Skeletal muscle tissue (tissue), 4 donors: Measurements from ENCODE around the gene SEC14L2. TPM values are rescaled to one million over a fixed set of nuclear protein-coding genes. Genes with fewer than 3 reads are reported as not detected.
A peak's percentile ranks its signal among the peaks of the same experiment; 100 is the strongest.

Experiments
- H3K27ac ChIP-seq: one replicate; pipeline ENCODE4 v1.7.0; 2013; ENCODE audit warnings: mild to moderate bottlenecking, low read depth, low read length, inconsistent platforms
- H3K27me3 ChIP-seq, 3 donors: one replicate each; pipeline ENCODE4 v1.7.0; 2013; ENCODE audit warnings: low read length in 3 of 3; ENCODE audit not compliant: control insufficient read depth in 3 of 3, insufficient read depth in 3 of 3
- H3K36me3 ChIP-seq, 3 donors: one replicate each; pipeline ENCODE4 v1.7.0; 2013; ENCODE audit warnings: low read length in 3 of 3; ENCODE audit not compliant: control insufficient read depth in 3 of 3, insufficient read depth in 3 of 3
- H3K4me1 ChIP-seq, 3 donors: one replicate each; pipeline ENCODE4 v1.7.0; 2013; ENCODE audit warnings: low read length in 3 of 3, mild to moderate bottlenecking in 3 of 3; ENCODE audit not compliant: control insufficient read depth in 3 of 3, insufficient read depth in 3 of 3
- H3K4me3 ChIP-seq, 3 donors: one replicate each; pipeline ENCODE4 v1.7.0; 2013; ENCODE audit warnings: low read length in 3 of 3
- H3K9ac ChIP-seq, 3 donors: one replicate each; pipeline ENCODE4 v1.7.0; 2013; ENCODE audit warnings: low read length in 3 of 3, mild to moderate bottlenecking in 3 of 3, moderate library complexity in 2 of 3, low read depth in 1 of 3
- H3K9me3 ChIP-seq, 3 donors: one replicate each; pipeline ENCODE4 v1.7.0; 2013; ENCODE audit warnings: low read length in 3 of 3; ENCODE audit not compliant: control insufficient read depth in 3 of 3
- total RNA-seq: library from RNA; depleted of rRNA; stranded (reverse); fragments of >200 nt; gene quantifications from one replicate; pipeline ENCODE4 v1.2.3, GENCODE V29; 2014
- donor health status: Osteomylitis.

SEC14L2 gene
- total RNA-seq, 1 donor from 2014 or later: 2.1 TPM

DNA sequence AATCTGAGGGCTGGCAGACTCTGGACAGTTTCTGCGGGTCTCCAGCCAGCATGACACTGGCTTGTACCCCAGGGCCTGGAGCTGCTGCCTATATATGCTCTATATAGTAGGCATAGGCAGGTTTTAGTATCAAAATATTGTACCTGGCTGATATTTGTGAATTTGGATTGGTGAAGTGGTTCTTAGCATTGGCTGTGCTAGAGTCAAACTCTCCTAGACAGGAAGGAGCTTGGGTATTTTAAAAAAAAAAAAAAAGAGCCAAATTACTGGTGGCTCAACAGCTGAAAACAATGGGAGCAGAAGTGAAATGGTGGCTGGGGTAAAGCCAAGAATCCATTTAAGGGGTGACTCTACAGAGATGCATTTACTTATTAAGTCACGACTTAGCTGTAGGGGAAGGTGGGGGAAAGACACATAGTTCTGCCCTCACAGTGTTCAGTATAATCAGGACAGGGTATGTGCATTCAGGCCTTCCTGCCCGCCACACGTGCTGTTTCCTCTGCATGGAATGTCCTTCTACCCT lies 17.8 kb downstream of the SEC14L2 start:
- Histone ChIP-seq H3K27ac (no peak overlapping the region), H3K9me3 (no peaks in the 10 kb centered on the region), H3K4me3 (no peak overlapping the region), H3K4me1 (no peaks in the 10 kb centered on the region), H3K27me3 (no peaks in the 10 kb centered on the region), H3K9ac (no peak overlapping the region), H3K36me3 (peaks cover 22 to 47% (median 44%) of the 10 kb centered on the region in 3 donors)

DNA sequence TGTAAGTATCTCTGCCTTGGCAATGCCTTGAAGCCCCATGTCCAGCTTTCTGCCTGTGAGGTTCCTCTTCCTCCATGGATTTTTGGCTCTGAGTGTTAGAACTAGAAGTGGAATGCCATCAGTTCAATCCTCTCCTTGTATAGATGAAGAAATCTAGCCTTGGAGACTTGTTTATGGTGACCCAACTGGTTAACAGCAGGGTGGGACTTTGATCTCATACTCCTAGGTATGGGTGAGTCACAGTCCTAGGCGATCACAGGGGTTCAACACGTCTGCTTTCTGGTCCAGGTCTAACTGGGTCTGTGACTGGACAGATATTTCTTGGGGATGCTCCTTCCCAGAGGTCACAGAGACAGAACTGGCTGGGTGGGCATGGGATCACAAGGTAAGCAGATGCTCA lies 19.6 kb downstream of the SEC14L2 start:
- peaks cover 0 to 9% (median 6%) of the 10 kb centered on the region in 3 donors for H3K4me1 ChIP-seq
- H3K27ac ChIP-seq: no peak overlapping the region
- no peaks in the 10 kb centered on the region for H3K9me3 ChIP-seq
- no peak overlapping the region for H3K9ac ChIP-seq
- H3K4me3 ChIP-seq: no peak overlapping the region
- H3K36me3 ChIP-seq: peaks cover 22 to 46% (median 44%) of the 10 kb centered on the region in 3 donors
- no peaks in the 10 kb centered on the region for H3K27me3 ChIP-seq

DNA sequence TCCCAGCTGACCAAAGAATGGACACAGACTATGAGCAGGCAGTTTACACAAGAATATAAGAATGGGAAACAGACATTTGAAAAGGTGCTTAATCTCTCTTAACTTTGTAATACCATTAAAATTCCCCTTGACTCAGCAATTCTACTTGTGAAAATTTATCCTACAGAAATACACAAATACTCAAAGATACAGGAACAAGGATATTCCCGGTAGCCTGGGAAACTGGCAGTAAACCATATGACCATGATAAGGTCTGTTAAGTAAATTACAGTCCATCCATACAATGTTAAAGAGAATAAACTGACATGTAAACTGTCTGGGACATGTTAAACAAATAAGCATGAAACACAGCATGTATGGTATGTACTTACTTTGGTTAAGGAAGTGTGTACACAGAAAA lies 20.0 kb downstream of the SEC14L2 start:
- no peaks in the 10 kb centered on the region for H3K9me3 ChIP-seq
- H3K36me3 ChIP-seq: peaks cover 22 to 46% (median 42%) of the 10 kb centered on the region in 3 donors
- H3K4me3 ChIP-seq: no peak overlapping the region
- no peaks in the 10 kb centered on the region for H3K27me3 ChIP-seq
- no peak overlapping the region for H3K9ac ChIP-seq
- H3K27ac ChIP-seq: no peak overlapping the region
- H3K4me1 ChIP-seq: peaks cover 0 to 13% (median 6%) of the 10 kb centered on the region in 3 donors

DNA sequence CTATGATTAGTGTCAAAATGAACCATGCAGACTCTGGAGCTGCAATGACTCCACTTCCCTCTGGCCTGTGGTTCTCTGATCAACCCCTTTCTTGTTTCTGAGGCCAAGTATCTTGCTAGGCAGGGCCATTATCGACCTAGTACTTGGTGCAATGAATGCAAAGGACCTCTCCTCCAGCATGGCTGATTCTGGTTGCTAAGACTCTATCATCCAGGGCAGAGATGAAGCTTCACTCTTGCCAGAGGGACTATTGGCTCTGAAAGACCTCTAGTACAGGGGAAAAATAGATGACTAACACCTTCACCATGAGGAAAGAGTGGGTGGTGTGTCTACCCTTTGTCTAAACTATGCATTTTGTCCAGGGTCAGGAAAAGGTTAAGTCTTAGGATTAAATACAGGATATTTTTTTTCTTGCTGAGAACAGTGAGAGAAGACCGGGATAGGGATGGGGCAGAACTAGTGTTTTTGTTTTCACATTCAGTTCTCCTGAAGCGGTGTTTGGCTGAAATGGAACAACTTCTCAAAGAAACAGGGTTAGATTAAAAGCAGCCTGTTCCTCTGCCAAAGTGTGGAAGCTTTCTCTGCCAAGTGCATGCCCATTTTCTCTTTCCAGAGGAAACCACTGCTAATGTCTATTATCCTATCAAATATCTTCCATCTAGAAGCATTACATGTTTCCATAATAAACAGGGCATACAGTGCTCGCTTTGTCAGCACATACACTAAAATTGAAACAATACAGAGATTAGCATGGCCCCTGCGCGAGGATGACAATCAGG lies 23.7 kb downstream of the SEC14L2 start:
- peaks cover 18 to 38% (median 34%) of the 10 kb centered on the region in 3 donors for H3K36me3 ChIP-seq
- H3K27ac ChIP-seq: no peak overlapping the region
- no peaks in the 10 kb centered on the region for H3K27me3 ChIP-seq
- no peaks in the 10 kb centered on the region for H3K9me3 ChIP-seq
- no peak overlapping the region for H3K4me3 ChIP-seq
- H3K4me1 ChIP-seq: peaks cover 28 to 45% (median 35%) of the 10 kb centered on the region in 3 donors
- H3K9ac ChIP-seq: peak overlapping the region in 2 of 3 donors; percentile 35 to 59

DNA sequence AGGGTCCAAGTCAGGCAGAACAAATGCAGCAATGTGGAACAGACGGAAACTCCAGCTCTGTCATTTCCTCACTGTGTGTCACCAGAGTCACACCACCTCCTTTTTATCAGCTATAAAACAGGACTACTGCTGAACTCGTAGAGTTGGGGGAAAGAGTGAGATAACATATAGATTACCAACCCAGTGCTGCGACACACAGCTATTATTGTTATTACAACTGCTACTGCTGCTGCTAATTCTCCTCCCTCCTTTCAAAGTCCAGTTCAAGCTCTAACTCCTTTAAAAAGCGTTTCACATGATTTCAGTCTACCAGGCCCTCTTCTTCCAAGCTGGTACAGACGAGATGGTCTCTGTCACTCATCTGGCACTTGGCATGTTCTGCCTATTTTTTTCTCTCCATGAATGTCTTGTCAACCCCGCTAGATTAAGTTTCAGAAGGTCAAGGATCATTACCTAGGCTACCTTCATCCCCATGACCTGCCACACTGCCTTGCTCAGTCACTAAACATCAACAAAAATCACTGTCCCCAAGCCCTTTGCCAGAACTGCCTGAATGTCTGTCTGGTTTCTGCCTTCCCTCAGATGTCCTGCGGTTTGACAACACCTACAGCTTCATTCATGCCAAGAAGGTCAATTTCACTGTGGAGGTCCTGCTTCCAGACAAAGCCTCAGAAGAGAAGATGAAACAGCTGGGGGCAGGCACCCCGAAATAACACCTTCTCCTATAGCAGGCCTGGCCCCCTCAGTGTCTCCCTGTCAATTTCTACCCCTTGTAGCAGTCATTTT lies 25.1 kb downstream of the SEC14L2 start:
- H3K4me3 ChIP-seq: peak overlapping the region in 2 of 3 donors; percentile 14 to 90
- peak overlapping the region; percentile 96 for H3K27ac ChIP-seq
- H3K4me1 ChIP-seq: peaks cover 37 to 55% (median 42%) of the 10 kb centered on the region in 3 donors
- H3K27me3 ChIP-seq: no peaks in the 10 kb centered on the region
- H3K9ac ChIP-seq: peak overlapping the region; percentile 27 to 96 (median 95)
- peaks cover 9 to 24% (median 21%) of the 10 kb centered on the region in 3 donors for H3K36me3 ChIP-seq
- H3K9me3 ChIP-seq: no peaks in the 10 kb centered on the region

DNA sequence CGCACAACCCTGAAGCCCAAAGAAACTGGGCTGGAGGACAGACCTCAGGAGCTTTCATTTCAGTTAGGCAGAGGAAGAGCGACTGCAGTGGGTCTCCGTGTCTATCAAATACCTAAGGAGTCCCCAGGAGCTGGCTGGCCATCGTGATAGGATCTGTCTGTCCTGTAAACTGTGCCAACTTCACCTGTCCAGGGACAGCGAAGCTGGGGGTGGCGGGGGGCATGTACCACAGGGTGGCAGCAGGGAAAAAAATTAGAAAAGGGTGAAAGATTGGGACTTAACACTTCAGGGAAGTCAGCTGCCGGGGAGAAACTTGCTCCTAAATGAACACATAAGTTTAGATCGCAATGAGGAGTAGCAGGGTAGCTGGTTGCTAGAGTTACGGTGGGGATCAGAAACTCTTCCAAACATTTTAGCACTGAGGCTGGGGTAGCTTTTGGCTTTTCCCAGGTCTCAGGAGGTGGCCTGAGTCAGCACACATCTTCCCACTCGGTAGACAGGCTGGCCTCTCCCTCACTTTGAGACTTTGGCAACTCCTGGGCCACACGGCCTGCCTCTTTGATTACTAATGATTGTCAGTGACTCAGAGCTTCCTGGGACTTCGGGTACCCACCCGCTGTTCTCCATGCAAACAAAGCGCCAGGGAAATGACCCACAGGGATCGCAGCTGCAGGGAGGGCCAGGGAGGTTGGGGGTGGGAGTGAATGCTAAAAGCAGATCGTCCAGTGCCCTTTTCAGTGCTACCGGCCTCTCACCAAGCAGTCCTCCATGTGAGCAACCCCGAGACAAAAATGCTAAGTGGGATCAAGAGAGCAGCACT lies 25.9 kb downstream of the SEC14L2 start:
- peak overlapping the region; percentile 90 to 98 (median 95) for H3K4me3 ChIP-seq
- no peaks in the 10 kb centered on the region for H3K27me3 ChIP-seq
- peaks cover 5 to 19% (median 14%) of the 10 kb centered on the region in 3 donors for H3K36me3 ChIP-seq
- no peaks in the 10 kb centered on the region for H3K9me3 ChIP-seq
- peak overlapping the region; percentile 96 for H3K27ac ChIP-seq
- H3K9ac ChIP-seq: peak overlapping the region; percentile 95 to 96 (median 95)
- peaks cover 37 to 55% (median 42%) of the 10 kb centered on the region in 3 donors for H3K4me1 ChIP-seq

DNA sequence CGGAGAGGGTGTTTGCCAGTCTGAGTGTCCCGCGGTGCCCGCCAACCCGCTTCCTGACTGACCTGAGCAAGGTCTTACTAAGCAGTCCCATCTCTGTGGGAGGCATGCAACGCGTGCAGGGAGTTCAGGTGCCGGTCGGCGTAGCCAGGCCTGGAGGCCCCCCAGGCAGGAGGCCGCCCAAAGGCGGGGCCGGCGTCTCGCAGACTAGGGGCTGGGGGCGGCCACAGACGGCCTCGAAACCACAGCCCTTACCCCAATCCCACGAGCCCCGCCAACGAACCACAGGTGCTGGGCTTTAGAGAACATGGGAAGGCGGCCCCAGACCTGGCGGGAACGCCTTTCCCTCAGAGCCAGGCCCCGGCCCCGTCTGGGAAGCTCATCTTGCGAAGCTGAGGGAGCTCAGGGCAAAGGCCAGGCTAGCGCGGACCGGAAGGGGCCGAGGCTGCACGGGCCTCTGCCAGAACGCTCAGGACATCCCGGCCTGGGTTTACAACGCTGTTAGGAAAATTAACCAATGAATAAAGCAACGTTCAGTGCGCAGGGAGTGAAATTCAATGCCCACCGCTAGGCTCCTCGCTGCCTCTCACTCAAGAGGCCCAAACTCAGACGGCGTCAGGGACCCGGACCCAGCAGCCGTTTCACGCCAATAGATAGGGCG lies 26.6 kb downstream of the SEC14L2 start:
- peak overlapping the region; percentile 95 to 96 (median 95) for H3K9ac ChIP-seq
- no peaks in the 10 kb centered on the region for H3K27me3 ChIP-seq
- peaks cover 37 to 55% (median 42%) of the 10 kb centered on the region in 3 donors for H3K4me1 ChIP-seq
- peak overlapping the region; percentile 96 for H3K27ac ChIP-seq
- H3K4me3 ChIP-seq: peak overlapping the region; percentile 90 to 98 (median 95)
- H3K36me3 ChIP-seq: peaks cover 6 to 13% (median 7%) of the 10 kb centered on the region in 3 donors
- no peaks in the 10 kb centered on the region for H3K9me3 ChIP-seq

DNA sequence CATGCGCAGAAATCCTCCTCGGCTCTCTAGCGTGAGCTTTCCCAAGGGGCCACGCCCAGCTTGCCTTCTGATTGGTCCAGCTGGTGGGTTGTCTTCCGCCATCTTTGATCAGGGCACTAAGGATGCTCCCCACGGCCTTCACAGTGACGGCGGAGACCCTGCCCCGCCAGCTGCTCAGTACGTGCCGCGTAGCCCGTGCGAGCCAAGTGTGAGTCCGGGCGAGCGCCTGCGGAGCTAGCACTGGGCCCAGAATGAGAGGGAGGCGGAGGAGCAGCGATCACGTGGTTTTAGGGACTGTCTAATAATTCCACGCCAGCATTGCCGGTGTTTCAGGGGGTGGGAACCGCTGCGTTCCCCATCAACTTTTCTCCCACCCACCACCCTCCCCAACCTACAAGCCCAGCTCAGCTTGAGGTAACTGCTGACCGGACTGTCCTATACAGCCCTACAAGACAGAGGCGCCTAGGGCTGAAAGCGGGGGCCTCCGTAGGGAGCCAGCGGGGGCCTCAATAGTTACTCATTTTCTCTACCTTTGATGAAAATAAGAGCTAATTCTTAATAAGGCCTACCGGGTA lies 27.2 kb downstream of the SEC14L2 start:
- Histone ChIP-seq H3K4me3 (peak overlapping the region; percentile 90 to 98 (median 95)), H3K27ac (peak overlapping the region; percentile 96), H3K27me3 (no peaks in the 10 kb centered on the region), H3K9me3 (no peaks in the 10 kb centered on the region), H3K4me1 (peaks cover 37 to 55% (median 42%) of the 10 kb centered on the region in 3 donors), H3K9ac (peak overlapping the region; percentile 95 to 96 (median 95)), H3K36me3 (peaks cover under 1 to 7% (median 4%) of the 10 kb centered on the region in 3 donors)
